CD14-positive monocyte (primary cell): ENCODE data around the gene ZNF92. TPM values are rescaled to one million over a fixed set of nuclear protein-coding genes. Genes with fewer than 3 reads are reported as not detected.

Experiments
- DNase-seq, 3 donors: peaks; one replicate each; pipeline ENCODE4 v3.0.0-alpha.2; 2011 to 2022
- H2AFZ ChIP-seq: 2 replicates; pipeline ENCODE4 v1.6.0; 2012; ENCODE audit warnings: mild to moderate bottlenecking, low read depth, low read length, inconsistent platforms; ENCODE audit not compliant: insufficient read depth, poor library complexity, severe bottlenecking
- H3K27ac ChIP-seq, 2 donors: 1 replicate in 1 of 2; 2 replicates in 1 of 2; pipeline ENCODE4 v1.5.1; 2012 to 2013; ENCODE audit warnings: low read length in 2 of 2, control low read depth in 1 of 2, inconsistent platforms in 1 of 2, low read depth in 1 of 2, mild to moderate bottlenecking in 1 of 2
- H3K27me3 ChIP-seq, 2 donors: one replicate each; pipeline versions ENCODE4 v1.6.0 to v1.6.1; 2011 to 2013; ENCODE audit warnings: low read length in 2 of 2; ENCODE audit not compliant: control insufficient read depth in 2 of 2, insufficient read depth in 2 of 2
- H3K36me3 ChIP-seq, 2 donors: replicated peaks in 1 of 2; 1 replicate in 1 of 2; 2 replicates in 1 of 2; pipeline versions ENCODE4 v1.5.1 to v1.6.1; 2012 to 2013; ENCODE audit warnings: low read length in 2 of 2, control low read depth in 1 of 2, inconsistent platforms in 1 of 2, mild to moderate bottlenecking in 1 of 2; ENCODE audit not compliant: insufficient read depth in 2 of 2, control insufficient read depth in 1 of 2
- H3K4me1 ChIP-seq, 2 donors: 1 replicate in 1 of 2; 2 replicates in 1 of 2; pipeline versions ENCODE4 v1.5.1 to v1.6.1; 2012 to 2013; ENCODE audit warnings: low read length in 2 of 2, control low read depth in 1 of 2, inconsistent platforms in 1 of 2, mild to moderate bottlenecking in 1 of 2, moderate library complexity in 1 of 2; ENCODE audit not compliant: insufficient read depth in 2 of 2, control insufficient read depth in 1 of 2
- H3K4me2 ChIP-seq: replicated peaks from 2 replicates; pipeline ENCODE3; 2012; ENCODE audit warnings: low read length, moderate library complexity, mild to moderate bottlenecking; ENCODE audit not compliant: poor library complexity, severe bottlenecking; ENCODE audit errors: extremely low read depth
- H3K4me3 ChIP-seq, 3 experiments: fragments of 200-600 bp in 1 of 3; sonication (generic) in 1 of 3; replicated peaks in 1 of 3; 1 replicate in 2 of 3; 2 replicates in 1 of 3; pipeline ENCODE4 v1.5.1; 2011 to 2013; ENCODE audit warnings: low read length in 3 of 3, mild to moderate bottlenecking in 3 of 3, control low read depth in 2 of 3, low read depth in 2 of 3, inconsistent platforms in 1 of 3, moderate library complexity in 1 of 3
- H3K79me2 ChIP-seq: 2 replicates; pipeline ENCODE4 v1.6.0; 2012; ENCODE audit warnings: mild to moderate bottlenecking, control low read depth, inconsistent platforms, low read length, moderate library complexity; ENCODE audit not compliant: insufficient read depth
- H3K9ac ChIP-seq: 2 replicates; pipeline ENCODE4 v1.6.0; 2017; ENCODE audit warnings: low read length, mild to moderate bottlenecking; ENCODE audit not compliant: insufficient read depth, poor library complexity, severe bottlenecking
- H3K9me3 ChIP-seq, 2 donors: replicated peaks in 1 of 2; 1 replicate in 1 of 2; 2 replicates in 1 of 2; pipeline versions ENCODE4 v1.5.1 to v1.6.1; 2012 to 2013; ENCODE audit warnings: low read length in 2 of 2, control low read depth in 1 of 2; ENCODE audit not compliant: control insufficient read depth in 1 of 2, insufficient read depth in 1 of 2
- H4K20me1 ChIP-seq: 2 replicates; pipeline ENCODE4 v1.6.0; 2012; ENCODE audit warnings: mild to moderate bottlenecking, low read length, control low read depth, moderate library complexity; ENCODE audit not compliant: insufficient read depth
- H3K27ac Mint-ChIP-seq, 7 donors: one replicate each; pipeline ENCODE4 v1.8.0; 2020; ENCODE audit warnings: mild to moderate bottlenecking in 7 of 7, mixed read lengths in 7 of 7, moderate library complexity in 6 of 7, inconsistent platforms in 2 of 7
- H3K27me3 Mint-ChIP-seq, 3 donors: one replicate each; pipeline ENCODE4 v1.8.0; 2021 to 2022; ENCODE audit warnings: low read depth in 3 of 3, mild to moderate bottlenecking in 3 of 3, mixed read lengths in 3 of 3, moderate library complexity in 3 of 3, inconsistent platforms in 1 of 3
- H3K36me3 Mint-ChIP-seq, 2 donors: one replicate each; pipeline ENCODE4 v1.8.0; 2020; ENCODE audit warnings: mixed read lengths in 2 of 2, inconsistent platforms in 1 of 2, mild to moderate bottlenecking in 1 of 2
- H3K4me1 Mint-ChIP-seq: one replicate; pipeline ENCODE4 v1.8.0; 2020; ENCODE audit warnings: mild to moderate bottlenecking, mixed read lengths
- H3K4me3 Mint-ChIP-seq, 2 donors: one replicate each; pipeline ENCODE4 v1.8.0; 2020; ENCODE audit warnings: mild to moderate bottlenecking in 2 of 2, mixed read lengths in 2 of 2, moderate library complexity in 1 of 2
- H3K9me3 Mint-ChIP-seq, 7 donors: one replicate each; pipeline ENCODE4 v1.8.0; 2020 to 2022; ENCODE audit warnings: mixed read lengths in 7 of 7, mild to moderate bottlenecking in 6 of 7, moderate library complexity in 6 of 7, inconsistent platforms in 2 of 7
- CTCF ChIP-seq: fragments of 200-600 bp; IDR thresholded peaks from one replicate; pipeline ENCODE4 v1.8.0; 2022; ENCODE audit warnings: antibody characterized with exemption, mild to moderate bottlenecking
- WGBS: methylation state at CpG from one replicate; pipeline ENCODE4 v1.1.5; 2013; ENCODE audit warnings: missing lambda C conversion rate; ENCODE audit not compliant: insufficient coverage; 5-methylcytosine and 5-hydroxymethylcytosine counted together
- intact Hi-C, 2 donors: fragments of 100-400 bp; cut with micrococcal nuclease; formaldehyde crosslinking; loops; one replicate each; pipeline versions ENCODE4 v1.15.0 to v1.15.1; 2023
- polyA plus RNA-seq, 3 donors: library from polyadenylated mRNA; depleted of rRNA in 1 of 3; unstranded in 2 of 3; stranded (reverse) in 1 of 3; fragments of 300-500 nt in 2 of 3; fragments of >200 nt in 1 of 3; fragmentation: Illumina TruSeq in 2 of 3; gene quantifications; 1 replicate in 2 of 3; 2 replicates in 1 of 3; pipeline ENCODE4 v1.2.3, GENCODE V29; 2012 to 2021

Gene ZNF92
- polyA plus RNA-seq, 3 donors, result 2.3 to 6.4 (median 4.1) TPM

GRCh38 chr7:65354263-65354662 is 19.4 kb upstream of the ZNF92 start:
- Histone ChIP-seq H3K27ac (no peak overlapping the region), H3K36me3 (no peaks in the 10 kb centered on the region), H3K4me1 (no peaks in the 10 kb centered on the region), H3K79me2 (no peaks in the 10 kb centered on the region), H2AFZ (no peak overlapping the region), H3K9ac (no peak overlapping the region), H4K20me1 (no peaks in the 10 kb centered on the region), H3K4me3 (no peak overlapping the region), H3K27me3 (no peaks in the 10 kb centered on the region), H3K4me2 (no peak overlapping the region), H3K9me3 (no peaks in the 10 kb centered on the region)
- no CpG with 5 or more reads among the region's 4 CpGs for WGBS
- DNase-seq, result no peak
- no peaks in the 10 kb centered on the region for H3K36me3 Mint-ChIP-seq
- intact Hi-C loops, result no loop called here
- H3K4me3 Mint-ChIP-seq, result no peak overlapping the region
- no peaks in the 10 kb centered on the region for H3K4me1 Mint-ChIP-seq
- no peak for TF ChIP-seq CTCF
- peaks cover 0 to 10% (median 4%) of the 10 kb centered on the region in 7 donors for H3K9me3 Mint-ChIP-seq
- H3K27ac Mint-ChIP-seq, result no peak overlapping the region
- H3K27me3 Mint-ChIP-seq, result peaks cover 4 to 10% (median 6%) of the 10 kb centered on the region in 3 donors

GRCh38 chr7:65369843-65370242 is 3.8 kb upstream of the ZNF92 start:
- Mint-ChIP-seq H3K9me3 (peaks cover 0 to 11% (median 4%) of the 10 kb centered on the region in 7 donors), H3K27ac (no peak overlapping the region), H3K4me1 (peaks cover 12% of the 10 kb centered on the region), H3K36me3 (no peaks in the 10 kb centered on the region), H3K27me3 (peaks cover 1 to 2% (median 2%) of the 10 kb centered on the region in 3 donors), H3K4me3 (no peak overlapping the region)
- H3K27me3 ChIP-seq, result no peaks in the 10 kb centered on the region
- peaks cover 11% of the 10 kb centered on the region for H3K79me2 ChIP-seq
- H4K20me1 ChIP-seq, result no peaks in the 10 kb centered on the region
- intact Hi-C loops, result loop anchor here in 1 of 2 donors (10.0 kb wide), 5 partner anchors 465 to 1445 kb away; partner anchors contain the start of genes ZNF107, ZNF138 and ZNF273
- no peaks in the 10 kb centered on the region for H3K36me3 ChIP-seq
- no peak for DNase-seq
- no CpG with 5 or more reads among the region's 3 CpGs for WGBS
- H2AFZ ChIP-seq, result no peak overlapping the region
- no peak overlapping the region for H3K27ac ChIP-seq
- no peak overlapping the region for H3K4me2 ChIP-seq
- H3K4me3 ChIP-seq, result no peak overlapping the region
- peaks cover 0 to 7% of the 10 kb centered on the region in 2 donors for H3K9me3 ChIP-seq
- H3K9ac ChIP-seq, result no peak overlapping the region
- no peak for TF ChIP-seq CTCF
- H3K4me1 ChIP-seq, result peaks cover 8 to 12% of the 10 kb centered on the region in 2 donors
